ENCODE results near the gene TSPEAR.

DNA sequence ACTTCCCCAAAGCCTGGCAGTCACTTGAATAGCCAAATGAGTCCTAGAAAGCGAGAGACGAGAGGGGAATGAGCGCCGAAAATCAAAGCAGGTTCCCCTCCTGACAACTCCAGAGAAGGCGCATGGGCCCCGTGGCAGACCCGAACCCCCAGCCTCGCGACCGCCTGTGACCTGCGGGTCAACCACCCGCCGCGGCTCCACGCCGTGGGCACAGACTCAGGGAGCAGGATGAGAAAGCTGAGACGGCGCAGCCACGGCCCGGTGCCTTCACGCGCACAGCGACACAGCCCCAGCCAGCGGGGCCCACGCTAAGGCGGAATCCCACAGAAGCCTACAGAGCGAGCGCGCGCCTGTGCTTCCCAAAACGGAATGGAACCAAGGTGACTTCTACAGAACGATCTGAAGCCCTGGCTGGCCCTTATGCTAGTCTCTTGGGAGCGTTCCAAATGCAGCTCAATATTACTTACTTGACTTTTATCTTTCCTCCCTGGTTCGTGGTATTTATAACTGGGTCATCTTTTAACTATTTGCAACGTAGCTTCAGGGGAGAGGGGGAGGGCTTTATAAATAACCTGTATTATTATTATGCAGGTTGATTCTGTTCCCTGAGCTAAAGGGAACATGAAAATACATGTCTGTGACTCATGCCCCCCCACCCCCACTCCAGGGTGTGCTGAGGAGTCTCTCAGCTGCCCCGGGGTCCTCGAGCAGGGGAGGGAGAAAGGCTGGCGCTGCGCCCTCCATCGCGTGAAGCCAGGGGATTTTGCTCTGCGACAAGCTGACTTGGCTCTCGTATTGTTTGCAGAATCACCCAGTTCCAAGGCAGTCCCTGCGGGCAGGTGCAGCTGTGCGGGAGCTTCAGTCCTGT is 1.7 kb downstream of the TSPEAR start:
- TF ChIP-seq, protein P1, sequence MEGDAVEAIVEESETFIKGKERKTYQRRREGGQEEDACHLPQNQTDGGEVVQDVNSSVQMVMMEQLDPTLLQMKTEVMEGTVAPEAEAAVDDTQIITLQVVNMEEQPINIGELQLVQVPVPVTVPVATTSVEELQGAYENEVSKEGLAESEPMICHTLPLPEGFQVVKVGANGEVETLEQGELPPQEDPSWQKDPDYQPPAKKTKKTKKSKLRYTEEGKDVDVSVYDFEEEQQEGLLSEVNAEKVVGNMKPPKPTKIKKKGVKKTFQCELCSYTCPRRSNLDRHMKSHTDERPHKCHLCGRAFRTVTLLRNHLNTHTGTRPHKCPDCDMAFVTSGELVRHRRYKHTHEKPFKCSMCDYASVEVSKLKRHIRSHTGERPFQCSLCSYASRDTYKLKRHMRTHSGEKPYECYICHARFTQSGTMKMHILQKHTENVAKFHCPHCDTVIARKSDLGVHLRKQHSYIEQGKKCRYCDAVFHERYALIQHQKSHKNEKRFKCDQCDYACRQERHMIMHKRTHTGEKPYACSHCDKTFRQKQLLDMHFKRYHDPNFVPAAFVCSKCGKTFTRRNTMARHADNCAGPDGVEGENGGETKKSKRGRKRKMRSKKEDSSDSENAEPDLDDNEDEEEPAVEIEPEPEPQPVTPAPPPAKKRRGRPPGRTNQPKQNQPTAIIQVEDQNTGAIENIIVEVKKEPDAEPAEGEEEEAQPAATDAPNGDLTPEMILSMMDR (IDR thresholded peaks at IDR 0.05), result no peak
- no peak for TF ChIP-seq POLR2AphosphoS5 (IDR thresholded peaks at IDR 0.05; ENCODE audit: low read depth, low read length)
- TF ChIP-seq, protein P2, sequence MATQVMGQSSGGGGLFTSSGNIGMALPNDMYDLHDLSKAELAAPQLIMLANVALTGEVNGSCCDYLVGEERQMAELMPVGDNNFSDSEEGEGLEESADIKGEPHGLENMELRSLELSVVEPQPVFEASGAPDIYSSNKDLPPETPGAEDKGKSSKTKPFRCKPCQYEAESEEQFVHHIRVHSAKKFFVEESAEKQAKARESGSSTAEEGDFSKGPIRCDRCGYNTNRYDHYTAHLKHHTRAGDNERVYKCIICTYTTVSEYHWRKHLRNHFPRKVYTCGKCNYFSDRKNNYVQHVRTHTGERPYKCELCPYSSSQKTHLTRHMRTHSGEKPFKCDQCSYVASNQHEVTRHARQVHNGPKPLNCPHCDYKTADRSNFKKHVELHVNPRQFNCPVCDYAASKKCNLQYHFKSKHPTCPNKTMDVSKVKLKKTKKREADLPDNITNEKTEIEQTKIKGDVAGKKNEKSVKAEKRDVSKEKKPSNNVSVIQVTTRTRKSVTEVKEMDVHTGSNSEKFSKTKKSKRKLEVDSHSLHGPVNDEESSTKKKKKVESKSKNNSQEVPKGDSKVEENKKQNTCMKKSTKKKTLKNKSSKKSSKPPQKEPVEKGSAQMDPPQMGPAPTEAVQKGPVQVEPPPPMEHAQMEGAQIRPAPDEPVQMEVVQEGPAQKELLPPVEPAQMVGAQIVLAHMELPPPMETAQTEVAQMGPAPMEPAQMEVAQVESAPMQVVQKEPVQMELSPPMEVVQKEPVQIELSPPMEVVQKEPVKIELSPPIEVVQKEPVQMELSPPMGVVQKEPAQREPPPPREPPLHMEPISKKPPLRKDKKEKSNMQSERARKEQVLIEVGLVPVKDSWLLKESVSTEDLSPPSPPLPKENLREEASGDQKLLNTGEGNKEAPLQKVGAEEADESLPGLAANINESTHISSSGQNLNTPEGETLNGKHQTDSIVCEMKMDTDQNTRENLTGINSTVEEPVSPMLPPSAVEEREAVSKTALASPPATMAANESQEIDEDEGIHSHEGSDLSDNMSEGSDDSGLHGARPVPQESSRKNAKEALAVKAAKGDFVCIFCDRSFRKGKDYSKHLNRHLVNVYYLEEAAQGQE (IDR thresholded peaks at IDR 0.05; ENCODE audit: insufficient read depth in 1 of 2, low read depth in 2 of 2, low read length in 1 of 2), result no peak
- TF ChIP-seq SIN3A (IDR thresholded peaks at IDR 0.05; ENCODE audit: borderline replicate concordance, insufficient read depth, low read depth, low read length), result no peak
